Measurements from ENCODE around the gene RARG.

- TF ChIP-seq SPI1 (IDR thresholded peaks at IDR 0.05; ENCODE audit: borderline replicate concordance, low read depth), result no peak
- no peak for TF ChIP-seq CTCF (IDR thresholded peaks at IDR 0.05; ENCODE audit: insufficient read depth, low read length)
- TF ChIP-seq POLR2AphosphoS5 (IDR thresholded peaks at IDR 0.05; ENCODE audit: low read depth), result peak; percentile 27; the same call in 1 of the 2 replicates
These were observed 10.6 kb downstream of the RARG start for GRCh38 chr12:53221203-53222080.
